ENCODE data around the gene COL19A1. TPM values are rescaled to one million over a fixed set of nuclear protein-coding genes. Genes with fewer than 3 reads are reported as not detected.

Gene COL19A1
- total RNA-seq, 1 donor from 2014 or later, result under 0.01 TPM

DNA sequence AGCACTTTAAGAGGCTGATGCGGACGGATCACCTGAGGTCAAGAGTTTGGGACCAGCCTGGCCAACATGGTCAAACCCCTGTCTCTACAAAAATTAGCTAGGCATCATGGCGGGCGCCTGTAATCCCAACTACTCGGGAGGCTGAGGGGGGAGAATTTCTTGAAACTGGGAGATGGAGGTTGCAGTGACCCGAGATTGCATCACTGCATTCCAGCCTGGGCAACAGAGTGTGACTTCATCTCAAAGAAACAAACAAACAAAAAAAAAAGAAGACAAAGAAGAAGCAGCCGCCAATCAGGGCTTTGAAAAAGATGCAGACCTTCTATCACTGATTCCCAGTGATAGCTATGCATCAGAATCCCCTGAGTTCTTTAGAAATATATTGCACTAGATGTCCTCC, 379.8 kb downstream of the COL19A1 start:
- H3K4me3 ChIP-seq (ENCODE audit: low read depth, low read length), result no peak overlapping the region
- TF ChIP-seq, protein P1, sequence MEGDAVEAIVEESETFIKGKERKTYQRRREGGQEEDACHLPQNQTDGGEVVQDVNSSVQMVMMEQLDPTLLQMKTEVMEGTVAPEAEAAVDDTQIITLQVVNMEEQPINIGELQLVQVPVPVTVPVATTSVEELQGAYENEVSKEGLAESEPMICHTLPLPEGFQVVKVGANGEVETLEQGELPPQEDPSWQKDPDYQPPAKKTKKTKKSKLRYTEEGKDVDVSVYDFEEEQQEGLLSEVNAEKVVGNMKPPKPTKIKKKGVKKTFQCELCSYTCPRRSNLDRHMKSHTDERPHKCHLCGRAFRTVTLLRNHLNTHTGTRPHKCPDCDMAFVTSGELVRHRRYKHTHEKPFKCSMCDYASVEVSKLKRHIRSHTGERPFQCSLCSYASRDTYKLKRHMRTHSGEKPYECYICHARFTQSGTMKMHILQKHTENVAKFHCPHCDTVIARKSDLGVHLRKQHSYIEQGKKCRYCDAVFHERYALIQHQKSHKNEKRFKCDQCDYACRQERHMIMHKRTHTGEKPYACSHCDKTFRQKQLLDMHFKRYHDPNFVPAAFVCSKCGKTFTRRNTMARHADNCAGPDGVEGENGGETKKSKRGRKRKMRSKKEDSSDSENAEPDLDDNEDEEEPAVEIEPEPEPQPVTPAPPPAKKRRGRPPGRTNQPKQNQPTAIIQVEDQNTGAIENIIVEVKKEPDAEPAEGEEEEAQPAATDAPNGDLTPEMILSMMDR (conservative IDR thresholded peaks at IDR 0.05; ENCODE audit: low read depth, low read length), result no peak
- DNase-seq (ENCODE audit: low read depth), result no peak

DNA sequence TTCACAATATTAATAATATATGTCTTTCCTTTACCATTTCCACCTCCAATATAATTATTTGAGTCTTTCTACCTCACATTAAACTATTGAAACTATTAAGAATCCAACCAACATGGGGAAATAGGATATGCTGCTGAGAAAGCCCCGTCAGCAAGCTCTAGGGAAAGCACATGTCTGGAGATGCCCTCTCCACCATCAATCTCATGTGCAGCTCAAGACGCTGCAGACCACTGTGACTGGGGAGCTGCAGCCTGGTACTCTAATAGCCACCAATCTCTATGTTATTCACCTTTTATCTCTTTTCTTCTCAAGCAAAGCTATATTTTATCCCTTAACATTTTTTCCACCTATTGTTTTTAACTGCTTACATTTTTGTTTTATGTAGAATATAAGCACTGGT, 386.2 kb downstream of the COL19A1 start:
- H3K4me3 ChIP-seq (ENCODE audit: low read depth, low read length), result no peak overlapping the region
- DNase-seq (ENCODE audit: low read depth), result no peak
- TF ChIP-seq, protein P1 (conservative IDR thresholded peaks at IDR 0.05; ENCODE audit: low read depth, low read length), result no peak

DNA sequence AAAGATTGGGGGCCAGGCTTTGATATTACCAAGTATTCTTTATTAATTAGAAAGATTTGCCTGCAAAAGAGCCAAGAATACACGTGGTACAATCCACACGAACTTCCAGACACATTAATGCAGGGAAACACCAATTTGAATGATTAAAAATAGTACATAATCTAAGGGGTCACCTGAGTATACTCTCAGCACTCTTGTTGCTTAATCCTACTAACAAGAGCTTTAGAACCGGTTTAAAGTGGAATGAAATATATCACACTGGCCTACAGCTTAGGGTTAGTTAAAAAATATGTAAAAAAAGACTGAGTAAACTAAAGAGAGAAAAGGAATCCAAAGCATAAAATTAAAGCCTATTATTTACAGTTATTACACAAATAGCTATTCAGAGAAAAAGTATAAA, 387.6 kb downstream of the COL19A1 start:
- no peak for DNase-seq (ENCODE audit: low read depth)
- TF ChIP-seq, protein P1 (conservative IDR thresholded peaks at IDR 0.05; ENCODE audit: low read depth, low read length), result no peak
- no peak overlapping the region for H3K4me3 ChIP-seq (ENCODE audit: low read depth, low read length)

DNA sequence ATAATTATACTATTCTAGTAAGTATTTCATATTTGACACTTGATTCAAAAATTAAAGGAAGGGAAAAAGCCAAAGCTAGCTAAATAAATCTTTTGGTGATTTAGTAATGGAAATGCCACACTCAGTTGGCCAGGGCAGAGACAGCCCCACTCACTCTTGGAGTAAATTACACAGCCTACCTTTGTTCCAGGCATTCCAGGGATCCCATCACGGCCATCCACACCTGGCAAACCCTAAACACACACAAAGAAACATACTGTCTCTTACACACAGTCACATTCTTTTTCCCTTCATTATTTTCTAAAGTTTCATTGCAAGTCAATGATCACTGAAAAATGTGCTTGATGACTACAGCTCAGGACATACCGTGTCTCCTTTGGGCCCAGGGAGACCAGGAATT, 388.4 kb downstream of the COL19A1 start:
- DNase-seq (ENCODE audit: low read depth), result no peak
- no peak overlapping the region for H3K4me3 ChIP-seq (ENCODE audit: low read depth, low read length)
- TF ChIP-seq, protein P1 (conservative IDR thresholded peaks at IDR 0.05; ENCODE audit: low read depth, low read length), result no peak

DNA sequence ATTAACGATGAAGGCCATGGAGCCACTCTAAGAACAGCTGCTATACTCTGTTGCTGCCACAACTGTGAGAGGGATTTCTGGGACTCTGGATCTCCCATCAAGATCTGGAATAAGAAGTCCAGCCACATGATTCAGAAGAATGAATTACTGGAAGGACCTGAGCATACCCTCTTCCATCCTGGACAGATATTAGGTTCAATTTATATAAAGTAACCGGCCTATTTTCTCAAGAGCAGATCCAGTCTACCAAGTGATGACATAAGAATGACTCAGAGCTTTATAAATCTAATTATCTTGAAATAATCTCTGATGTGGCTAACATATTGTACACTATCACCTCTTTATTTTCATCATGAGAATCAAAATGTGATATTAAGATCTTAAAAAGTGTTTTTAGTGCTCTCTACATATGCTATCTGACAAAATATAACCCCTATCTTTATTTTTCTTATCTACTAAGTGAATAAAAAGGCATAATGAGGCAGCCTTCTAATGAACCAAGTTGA, 391.5 kb downstream of the COL19A1 start:
- no peak overlapping the region for H3K4me3 ChIP-seq (ENCODE audit: low read depth, low read length)
- DNase-seq (ENCODE audit: low read depth), result no peak
- TF ChIP-seq, protein P1 (conservative IDR thresholded peaks at IDR 0.05; ENCODE audit: low read depth, low read length), result no peak

DNA sequence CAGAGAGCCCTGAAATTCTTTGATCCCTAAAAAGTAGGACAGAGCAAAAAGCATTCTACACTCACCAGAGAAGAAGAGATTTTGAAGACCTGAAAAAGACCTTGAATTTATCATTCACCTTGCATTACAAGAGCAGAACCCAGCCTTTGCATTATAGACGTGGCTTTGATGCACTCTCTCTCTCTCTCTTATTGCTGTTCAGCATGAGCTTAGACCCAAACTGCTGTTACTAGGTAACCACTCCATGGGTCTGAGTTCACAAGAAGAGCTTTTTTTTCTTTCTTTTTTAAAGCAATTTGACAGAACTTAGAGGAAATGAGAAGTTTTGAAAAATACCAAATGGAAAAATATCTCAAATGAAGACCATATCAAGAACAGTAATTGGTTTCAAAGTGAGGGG, 392.1 kb downstream of the COL19A1 start:
- TF ChIP-seq, protein P1 (conservative IDR thresholded peaks at IDR 0.05; ENCODE audit: low read depth, low read length), result no peak
- no peak for DNase-seq (ENCODE audit: low read depth)
- H3K4me3 ChIP-seq (ENCODE audit: low read depth, low read length), result no peak overlapping the region

Other genes starting within 250 kb of the COL19A1 start
- gene LMBRD1, start 69.5 kb upstream of the COL19A1 start, total RNA-seq, result 19.1 and 24.9 TPM in 2 replicates